HEK293 (cell line): ENCODE data around the gene BCL2L13.

Experiments
- EGR2 ChIP-seq: fragments of 450-650 bp; formaldehyde crosslinking; IDR thresholded peaks from 2 replicates; pipeline ENCODE4 v1.5.1; 2016; ENCODE audit warnings: low read depth, missing biosample characterization, missing genetic modification characterization
- ELK4 ChIP-seq: IDR thresholded peaks from 2 replicates; pipeline ENCODE4 v1.6.1; 2011; ENCODE audit warnings: mild to moderate bottlenecking, low read depth, low read length, borderline replicate concordance
- PRDM6 ChIP-seq: fragments of 450-650 bp; formaldehyde crosslinking; IDR thresholded peaks from 2 replicates; pipeline ENCODE4 v1.5.1; 2017; ENCODE audit warnings: missing biosample characterization, missing genetic modification characterization
- SETDB1 ChIP-seq: IDR thresholded peaks from one replicate; pipeline ENCODE4 v1.6.1; 2017; ENCODE audit warnings: mild to moderate bottlenecking, low read length, moderate library complexity, mixed read lengths; ENCODE audit not compliant: insufficient read length
- ZBTB21 ChIP-seq: fragments of 450-650 bp; formaldehyde crosslinking; IDR thresholded peaks from 2 replicates; pipeline ENCODE4 v1.5.1; 2017; ENCODE audit warnings: missing biosample characterization, missing genetic modification characterization
- ZBTB26 ChIP-seq: fragments of 450-650 bp; formaldehyde crosslinking; optimal IDR thresholded peaks from 2 replicates; pipeline ENCODE3; 2016; ENCODE audit warnings: missing biosample characterization, mild to moderate bottlenecking, missing genetic modification characterization
- ZBTB48 ChIP-seq: fragments of 450-650 bp; formaldehyde crosslinking; IDR thresholded peaks from 2 replicates; pipeline ENCODE4 v1.5.1; 2016; ENCODE audit warnings: missing biosample characterization, missing genetic modification characterization
- ZIC2 ChIP-seq: fragments of 450-650 bp; formaldehyde crosslinking; IDR thresholded peaks from 2 replicates; pipeline ENCODE4 v1.5.1; 2016; ENCODE audit warnings: missing biosample characterization, missing genetic modification characterization
- ZNF10 ChIP-seq: fragments of 450-650 bp; formaldehyde crosslinking; IDR thresholded peaks from 2 replicates; pipeline ENCODE4 v1.5.1; 2017; ENCODE audit warnings: missing biosample characterization, missing genetic modification characterization
- ZNF214 ChIP-seq: fragments of 450-650 bp; formaldehyde crosslinking; IDR thresholded peaks from 2 replicates; pipeline ENCODE4 v1.5.1; 2017; ENCODE audit warnings: missing biosample characterization, mild to moderate bottlenecking, missing genetic modification characterization, borderline replicate concordance
- ZNF24 ChIP-seq: fragments of 450-650 bp; formaldehyde crosslinking; IDR thresholded peaks from 2 replicates; pipeline ENCODE4 v1.5.1; 2016; ENCODE audit warnings: missing biosample characterization, missing genetic modification characterization
- ZNF518A ChIP-seq: fragments of 450-650 bp; formaldehyde crosslinking; conservative IDR thresholded peaks from 2 replicates; pipeline ENCODE4 v1.5.1; 2016; ENCODE audit warnings: low read depth, missing biosample characterization, missing genetic modification characterization
- ZNF521 ChIP-seq: fragments of 450-650 bp; formaldehyde crosslinking; IDR thresholded peaks from 2 replicates; pipeline ENCODE4 v1.5.1; 2017; ENCODE audit warnings: missing biosample characterization, mild to moderate bottlenecking, missing genetic modification characterization
- ZNF530 ChIP-seq: fragments of 450-650 bp; formaldehyde crosslinking; IDR thresholded peaks from 2 replicates; pipeline ENCODE4 v1.5.1; 2016; ENCODE audit warnings: low read depth, missing biosample characterization, missing genetic modification characterization
- ZNF560 ChIP-seq: fragments of 450-650 bp; formaldehyde crosslinking; IDR thresholded peaks from 2 replicates; pipeline ENCODE4 v1.5.1; 2017; ENCODE audit warnings: missing biosample characterization, missing genetic modification characterization, borderline replicate concordance
- ZNF621 ChIP-seq: fragments of 450-650 bp; formaldehyde crosslinking; IDR thresholded peaks from 2 replicates; pipeline ENCODE4 v1.5.1; 2017; ENCODE audit warnings: missing biosample characterization, missing genetic modification characterization
- ZNF623 ChIP-seq: fragments of 450-650 bp; formaldehyde crosslinking; IDR thresholded peaks from 2 replicates; pipeline ENCODE4 v1.5.1; 2016; ENCODE audit warnings: missing biosample characterization, missing genetic modification characterization
- ZNF629 ChIP-seq: fragments of 450-650 bp; formaldehyde crosslinking; IDR thresholded peaks from 2 replicates; pipeline ENCODE4 v1.5.1; 2017; ENCODE audit warnings: missing biosample characterization, missing genetic modification characterization
- ZNF658 ChIP-seq: fragments of 450-650 bp; formaldehyde crosslinking; IDR thresholded peaks from 2 replicates; pipeline ENCODE4; 2016; ENCODE audit warnings: missing biosample characterization, missing genetic modification characterization
- ZNF670 ChIP-seq: fragments of 450-650 bp; formaldehyde crosslinking; IDR thresholded peaks from 2 replicates; pipeline ENCODE4 v1.5.1; 2016; ENCODE audit warnings: missing biosample characterization, missing genetic modification characterization, low read depth
- ZNF677 ChIP-seq: fragments of 450-650 bp; IDR thresholded peaks from 2 replicates; pipeline ENCODE4 v1.5.0; 2018; ENCODE audit warnings: missing biosample characterization, mild to moderate bottlenecking, missing genetic modification characterization, moderate library complexity
- ZNF704 ChIP-seq: fragments of 450-650 bp; formaldehyde crosslinking; IDR thresholded peaks from 2 replicates; pipeline ENCODE4 v1.5.1; 2016; ENCODE audit warnings: missing biosample characterization, missing genetic modification characterization
- ZNF843 ChIP-seq: fragments of 450-650 bp; formaldehyde crosslinking; IDR thresholded peaks from 2 replicates; pipeline ENCODE4 v1.5.1; 2016; ENCODE audit warnings: missing biosample characterization, missing genetic modification characterization

BCL2L13 gene

GRCh38 chr22:17773606-17774205 is 135.1 kb downstream of the BCL2L13 start (continued):
- TF ChIP-seq ZIC2: no peak
- TF ChIP-seq ZBTB21 (tag by site-specific recombination): no peak
- no peak for TF ChIP-seq ZNF843 (tag by site-specific recombination)
- no peak for TF ChIP-seq ELK4
- no peak for TF ChIP-seq ZBTB48 (tag by site-specific recombination)
- TF ChIP-seq ZNF560: no peak
- TF ChIP-seq ZNF658: no peak
- TF ChIP-seq ZNF677: no peak
- no peak for TF ChIP-seq ZNF521 (tag by site-specific recombination)
- no peak for TF ChIP-seq ZNF629
- no peak for TF ChIP-seq ZNF623 (tag by site-specific recombination)
- no peak for TF ChIP-seq ZNF670 (tag by site-specific recombination)
- peak; percentile 47; the same call in 1 of the 2 replicates for TF ChIP-seq ZNF24 (tag by site-specific recombination)
- peak; percentile 48 for TF ChIP-seq ZBTB26 (tag by site-specific recombination)
- TF ChIP-seq EGR2 (tag by site-specific recombination): no peak
- no peak for TF ChIP-seq ZNF621 (tag by site-specific recombination)
- TF ChIP-seq ZNF518A: no peak
- no peak for TF ChIP-seq ZNF530 (tag by site-specific recombination)
- TF ChIP-seq SETDB1: no peak
- no peak for TF ChIP-seq PRDM6 (tag by site-specific recombination)
- no peak for TF ChIP-seq ZNF10 (tag by site-specific recombination)
- TF ChIP-seq ZNF704 (tag by site-specific recombination): no peak
- TF ChIP-seq ZNF214 (tag by site-specific recombination): no peak
